Activated CD8-positive, alpha-beta memory T cell treated with anti-CD3 and anti-CD28 coated beads for 36 hours (primary cell): ENCODE measurements around the gene ARHGAP15. TPM values are rescaled to one million over a fixed set of nuclear protein-coding genes. Genes with fewer than 3 reads are reported as not detected.

ENCODE experiments used
- CTCF ChIA-PET: fragments of 350-600 bp; sonication (Branson Sonifier 250); formaldehyde crosslinking; loops from one replicate; lab custom pipeline; 2021; ENCODE audit warnings: antibody characterized with exemption; lab: Charles Lee
- POLR2A ChIA-PET: fragments of 350-600 bp; sonication (Branson Sonifier 250); formaldehyde crosslinking; loops from one replicate; lab custom pipeline; 2021; ENCODE audit warnings: antibody characterized with exemption; lab: Charles Lee
- total RNA-seq, 2 experiments: library from RNA; stranded (reverse); gene quantifications; one replicate each; pipeline ENCODE4 v1.2.3, GENCODE V29; 2021

The ARHGAP15 gene
- total RNA-seq, 2 experiments from 2014 or later = 36.1 to 36.4 TPM

DNA sequence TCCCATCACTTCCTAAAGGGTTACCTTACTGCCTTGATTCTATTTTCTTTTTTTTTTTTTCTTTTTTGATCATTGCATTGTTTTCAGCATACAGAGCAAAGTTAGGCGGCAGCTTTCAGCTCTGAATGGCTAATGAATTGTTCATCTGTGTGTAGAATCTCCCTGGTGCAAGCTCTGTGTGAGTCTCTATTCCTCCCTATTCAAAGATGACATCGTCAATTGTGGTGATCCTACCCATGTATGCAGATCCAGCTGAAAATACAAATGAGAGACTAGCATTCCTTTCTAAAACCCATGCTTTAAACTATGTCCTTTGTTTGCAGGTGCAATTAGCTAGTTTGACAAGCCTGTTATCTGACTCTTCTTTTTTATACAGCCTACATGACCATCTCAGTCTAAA, 539.0 kb downstream of the ARHGAP15 start:
- ChIA-PET POLR2A (no interaction called here), CTCF (no interaction called here)

DNA sequence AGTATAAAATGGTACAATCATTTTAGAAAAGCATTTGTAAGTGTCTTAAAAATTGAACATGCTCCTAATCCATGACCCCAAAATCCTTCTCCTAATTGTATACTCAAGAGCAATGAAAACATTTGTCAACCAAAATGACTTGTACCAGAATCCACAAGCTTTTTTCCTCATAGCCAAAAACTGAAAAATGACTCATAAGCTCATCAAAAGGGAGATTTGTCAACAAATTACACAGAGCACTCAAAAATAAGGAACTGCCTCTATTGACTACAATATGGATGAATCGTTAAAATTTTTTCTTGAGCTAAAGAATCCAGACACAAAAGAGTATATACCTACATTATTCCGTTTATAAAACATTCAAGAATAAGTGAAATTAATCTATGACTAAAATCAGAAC, 544.8 kb downstream of the ARHGAP15 start:
- ChIA-PET POLR2A (no interaction called here), CTCF (no interaction called here)

DNA sequence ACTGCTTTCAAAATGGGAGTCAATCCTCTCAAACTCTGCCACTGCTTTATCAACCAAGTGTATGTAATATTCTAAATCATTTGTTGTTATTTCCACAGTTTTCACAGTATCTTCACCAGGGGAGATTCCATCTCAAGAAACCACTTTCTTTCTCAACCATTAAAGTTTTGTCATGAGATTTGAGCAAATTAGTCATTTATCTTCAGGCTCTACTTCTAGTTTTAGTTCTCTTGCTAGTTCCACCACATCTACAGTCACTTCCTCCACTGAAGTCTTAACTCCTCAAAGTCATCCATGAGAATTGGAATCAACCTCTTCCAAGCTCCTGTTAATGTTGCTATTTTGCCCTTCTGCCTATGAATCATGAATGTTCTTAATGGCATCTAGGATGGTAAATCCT, 545.8 kb downstream of the ARHGAP15 start:
- ChIA-PET POLR2A (no interaction called here), CTCF (no interaction called here)

DNA sequence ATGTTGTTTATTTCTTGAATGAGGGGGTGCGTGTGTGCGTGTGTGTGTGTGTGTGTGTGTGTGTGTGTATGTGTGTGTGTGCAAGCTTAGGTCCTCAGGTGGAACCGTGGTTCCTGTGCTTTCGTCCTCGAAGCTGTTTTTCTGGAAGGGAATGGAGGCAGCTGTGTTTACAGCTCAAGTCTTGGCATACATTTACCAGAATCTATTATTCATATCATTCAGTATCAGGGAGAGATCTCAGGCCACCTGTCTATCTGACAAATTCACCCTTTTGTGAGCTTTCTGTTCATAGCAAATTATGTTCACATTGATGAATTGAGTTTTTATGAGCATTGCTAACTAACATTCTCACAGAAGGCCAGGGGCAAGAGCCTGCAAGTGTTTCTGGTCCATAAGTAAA, 550.4 kb downstream of the ARHGAP15 start:
- POLR2A ChIA-PET = no interaction called here
- CTCF ChIA-PET = interaction anchor here (0.7 kb wide), 2 partner anchors 268 to 597 kb away, joined by 3 to 9 read pairs; no protein-coding TSS in a partner anchor

DNA sequence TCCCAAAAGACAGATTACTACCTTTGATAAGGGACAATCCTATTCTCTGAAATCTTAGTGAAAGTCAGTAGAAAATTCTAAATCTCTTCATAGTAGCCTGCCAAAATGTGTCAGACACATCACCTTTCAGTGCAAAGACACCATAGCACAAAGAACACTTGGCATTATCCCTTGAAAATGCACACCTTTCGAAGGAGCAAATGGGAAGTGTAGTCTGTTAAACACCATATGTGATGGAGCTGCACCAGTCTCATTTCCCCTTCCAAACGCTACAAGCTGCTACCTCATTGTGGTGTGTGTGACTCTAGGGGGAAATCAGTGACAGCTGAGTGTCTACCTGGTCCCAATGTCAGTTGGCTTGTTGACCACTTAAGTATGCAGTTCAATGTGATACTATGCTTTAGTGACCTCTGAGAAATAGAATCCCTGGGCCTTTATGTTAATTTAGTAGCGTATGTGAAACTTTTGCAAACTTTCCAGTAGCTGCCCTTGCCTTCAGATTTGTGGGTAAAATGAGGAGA, 551.7 kb downstream of the ARHGAP15 start:
- ChIA-PET CTCF (no interaction called here), POLR2A (no interaction called here)

- POLR2A ChIA-PET = interaction anchor here (0.6 kb wide), 1 partner anchor 508 kb away, joined by 4 read pairs; no protein-coding TSS in a partner anchor
- CTCF ChIA-PET = no interaction called here
These were observed 553.3 kb downstream of the ARHGAP15 start for GRCh38 chr2:143682436-143683055.

- POLR2A ChIA-PET = no interaction called here
These were observed 554.8 kb downstream of the ARHGAP15 start for GRCh38 chr2:143683977-143684376.

DNA sequence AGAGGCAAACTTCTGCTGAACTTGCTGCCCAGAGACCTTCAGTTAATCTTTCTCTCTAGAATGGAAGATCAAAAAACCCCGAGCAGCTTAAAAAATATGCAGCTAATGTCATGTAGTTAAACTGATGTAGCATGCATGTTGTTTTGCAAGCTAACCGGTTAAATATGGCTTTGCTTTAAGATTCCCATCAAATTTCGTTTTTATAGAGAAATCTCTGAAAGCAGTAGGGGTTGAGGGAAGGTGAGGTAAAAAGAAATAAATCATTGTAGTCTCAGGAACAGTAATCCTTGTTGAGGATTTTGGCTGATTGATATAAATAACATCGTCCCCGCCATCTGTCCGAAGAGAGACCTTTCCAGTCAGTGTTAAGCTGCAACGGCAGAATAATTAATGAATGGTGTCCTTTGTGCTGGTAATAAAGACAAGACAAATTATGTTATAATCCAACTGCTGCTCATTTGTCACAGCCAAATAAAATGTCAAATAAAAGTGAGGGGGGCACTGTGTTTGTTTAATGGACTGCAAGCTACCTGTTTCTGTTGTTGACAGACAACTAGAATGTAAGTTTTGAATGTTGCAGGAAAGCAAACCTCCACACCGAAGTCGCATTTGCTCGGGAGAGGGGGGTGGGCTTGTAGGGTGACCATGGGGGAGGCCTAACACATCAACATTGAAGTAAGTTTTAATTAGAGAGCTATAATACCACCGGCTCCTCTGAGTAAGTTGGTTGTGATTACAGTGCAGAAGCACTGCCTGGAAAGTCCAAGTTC, 555.5 kb downstream of the ARHGAP15 start:
- CTCF ChIA-PET = no interaction called here
- POLR2A ChIA-PET = no interaction called here

More at GRCh38 chr2:143683977-143684376, 554.8 kb downstream of the ARHGAP15 start:
- CTCF ChIA-PET = no interaction called here

GRCh38 chr2:143685421-143686078, 556.3 kb downstream of the ARHGAP15 start:
- ChIA-PET CTCF (interaction anchor here (0.7 kb wide), 1 partner anchor 558 kb away, joined by 3 read pairs; no protein-coding TSS in a partner anchor), POLR2A (no interaction called here)

DNA sequence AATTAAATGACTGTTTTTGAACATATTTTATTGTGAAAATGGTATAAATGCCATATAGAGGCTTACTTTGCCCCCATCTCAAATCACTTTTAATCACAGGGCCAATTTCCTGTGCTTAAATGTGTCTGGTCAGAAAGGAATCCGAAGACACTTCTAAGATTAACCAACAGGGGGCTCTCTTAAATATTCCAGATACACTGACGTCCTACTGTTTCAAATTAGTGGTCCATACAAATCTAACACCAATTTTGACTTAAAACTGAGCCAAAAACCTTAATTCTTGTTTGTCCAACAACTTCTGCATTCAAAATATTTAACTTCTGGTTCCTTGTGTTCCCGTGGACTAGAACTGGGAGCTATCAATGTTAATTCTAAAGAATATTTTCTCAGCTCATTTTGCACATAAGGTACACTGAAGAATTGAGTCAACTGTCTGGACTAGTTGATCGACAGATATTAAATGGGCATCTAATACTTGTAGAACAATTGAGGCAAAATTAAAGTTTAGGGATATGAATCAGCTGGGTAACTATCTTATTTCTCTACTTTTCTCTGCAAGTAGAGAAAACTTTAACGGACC, 557.5 kb downstream of the ARHGAP15 start:
- ChIA-PET POLR2A (no interaction called here), CTCF (no interaction called here)

GRCh38 chr2:143688248-143688647, 559.0 kb downstream of the ARHGAP15 start:
- CTCF ChIA-PET = no interaction called here
- POLR2A ChIA-PET = no interaction called here

- ChIA-PET POLR2A (no interaction called here), CTCF (no interaction called here)
These were observed 559.6 kb downstream of the ARHGAP15 start for GRCh38 chr2:143688815-143689214.

- ChIA-PET CTCF (interaction anchor here (1.2 kb wide), 1 partner anchor 15 kb away, joined by 4 read pairs; no protein-coding TSS in a partner anchor), POLR2A (no interaction called here)
These were observed 560.3 kb downstream of the ARHGAP15 start for GRCh38 chr2:143689541-143689940.

DNA sequence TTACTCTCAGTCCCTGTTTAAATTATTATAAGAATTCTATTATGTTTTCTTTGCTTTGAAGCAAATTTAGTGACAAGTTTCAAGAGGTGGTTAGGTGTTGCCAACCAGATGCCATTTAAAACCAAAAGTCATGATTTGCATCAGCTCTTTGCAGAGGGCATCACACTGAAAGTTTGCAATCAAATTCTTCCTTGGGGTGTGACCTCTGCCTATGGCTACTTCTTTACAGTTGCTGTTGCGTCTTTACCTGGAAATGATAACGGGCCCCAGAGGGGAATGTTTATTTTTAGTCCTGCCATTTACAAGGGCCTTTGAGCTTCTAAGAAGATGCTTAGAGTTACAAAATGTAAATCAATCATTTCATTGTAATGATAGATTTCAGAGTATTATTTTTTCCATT, 561.0 kb downstream of the ARHGAP15 start:
- ChIA-PET CTCF (interaction anchor here (1.2 kb wide), 1 partner anchor 14 kb away, joined by 4 read pairs; no protein-coding TSS in a partner anchor), POLR2A (no interaction called here)

GRCh38 chr2:143691121-143691520, 561.9 kb downstream of the ARHGAP15 start:
- POLR2A ChIA-PET = no interaction called here
- CTCF ChIA-PET = no interaction called here

DNA sequence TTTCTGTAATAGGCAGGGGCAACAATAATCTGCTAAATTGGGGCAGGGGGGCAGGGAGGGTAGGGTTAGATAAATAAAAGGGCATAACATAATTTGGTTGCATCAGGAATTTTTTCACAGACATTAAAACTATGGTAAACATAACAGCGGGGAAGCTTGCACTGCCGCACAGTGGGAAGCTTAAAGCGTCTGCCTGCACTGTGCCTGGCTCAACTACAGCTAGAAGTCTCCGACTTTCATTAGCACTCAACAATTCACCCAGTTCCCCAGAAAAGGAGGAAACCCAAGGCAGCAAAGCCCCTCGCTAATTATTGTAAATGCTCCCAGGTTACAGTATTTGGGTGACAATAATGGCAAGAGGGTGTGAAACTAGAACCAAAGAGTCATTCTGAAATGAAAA, 562.9 kb downstream of the ARHGAP15 start:
- ChIA-PET POLR2A (no interaction called here), CTCF (no interaction called here)

DNA sequence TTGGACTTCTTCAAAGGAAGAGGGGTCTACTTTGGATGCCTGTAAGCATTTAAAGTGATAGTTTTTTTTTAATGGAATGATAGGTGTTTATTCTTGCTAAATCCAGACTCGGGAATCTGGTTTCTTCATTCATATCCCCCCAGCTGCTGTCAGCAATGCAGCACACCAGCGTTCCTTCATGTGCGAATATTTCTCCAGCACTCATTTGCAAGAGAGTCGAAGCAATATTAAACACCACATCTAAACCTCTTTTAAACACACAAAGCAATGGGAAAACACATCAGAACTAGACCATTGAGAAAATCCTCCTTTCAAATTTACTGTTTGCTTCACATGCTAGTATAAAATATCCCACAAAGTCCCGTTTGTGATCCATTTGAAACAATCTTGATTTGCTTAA, 563.7 kb downstream of the ARHGAP15 start:
- CTCF ChIA-PET = no interaction called here
- POLR2A ChIA-PET = no interaction called here

GRCh38 chr2:143694335-143694734, 565.1 kb downstream of the ARHGAP15 start:
- POLR2A ChIA-PET = no interaction called here
- CTCF ChIA-PET = no interaction called here

DNA sequence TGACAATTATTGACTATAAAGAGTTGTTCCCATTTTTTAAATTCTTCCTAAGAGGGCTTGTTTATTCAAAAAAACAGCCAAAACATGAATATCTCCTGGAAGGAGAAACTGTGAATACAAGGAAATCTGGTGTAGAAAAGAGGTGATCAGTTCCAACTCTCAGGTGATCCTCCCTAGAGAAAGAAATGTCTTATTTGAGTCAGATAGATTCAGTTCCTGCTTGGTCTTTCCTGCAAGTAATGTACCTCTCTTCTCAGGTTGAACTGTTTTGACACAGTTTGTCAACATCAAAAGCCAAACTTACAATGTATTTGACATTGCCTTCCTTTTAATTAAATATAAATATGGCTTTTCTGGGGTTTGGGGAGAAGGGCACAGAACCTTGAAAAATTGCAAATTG, 567.4 kb downstream of the ARHGAP15 start:
- ChIA-PET POLR2A (no interaction called here), CTCF (no interaction called here)

GRCh38 chr2:143697744-143698143, 568.5 kb downstream of the ARHGAP15 start:
- ChIA-PET POLR2A (no interaction called here), CTCF (no interaction called here)
